GM08714 (cell line): ENCODE results near the gene ATXN1.
A peak's percentile ranks its signal among the peaks of the same experiment; 100 is the strongest.
"Not testable (repeated sequence)": the region's sequence is repeated elsewhere in the genome, so short reads cannot be mapped to it uniquely, and the experiment has no call there.

Source experiments
- H3K4me3 ChIP-seq: fragments of 200-500 bp; sonication (Bioruptor generic); 2 replicates; pipeline ENCODE4 v1.5.1; 2014; ENCODE audit warnings: mild to moderate bottlenecking, low read length, inconsistent platforms
- ZNF274 ChIP-seq: IDR thresholded peaks from 2 replicates; pipeline ENCODE4 v1.6.1; 2012; ENCODE audit warnings: mild to moderate bottlenecking, low read depth, low read length

The ATXN1 gene

GRCh38 chr6:16717275-16717942 lies 43.9 kb downstream of the ATXN1 start:
- no peak for TF ChIP-seq ZNF274

GRCh38 chr6:16716321-16716858 lies 44.9 kb downstream of the ATXN1 start:
- H3K4me3 ChIP-seq: no peak overlapping the region
- no peak for TF ChIP-seq ZNF274

More at GRCh38 chr6:16717275-16717942, 43.9 kb downstream of the ATXN1 start:
- no peak overlapping the region for H3K4me3 ChIP-seq

- H3K4me3 ChIP-seq: no peak overlapping the region
- no peak for TF ChIP-seq ZNF274
Measured at GRCh38 chr6:16713597-16713996, 47.7 kb downstream of the ATXN1 start.

- H3K4me3 ChIP-seq: peak overlapping the region; percentile 55
- no peak for TF ChIP-seq ZNF274
Measured at GRCh38 chr6:16712931-16713484, 48.3 kb downstream of the ATXN1 start.

- no peak for TF ChIP-seq ZNF274
- H3K4me3 ChIP-seq: peak overlapping the region; percentile 55
Measured at GRCh38 chr6:16712255-16712930, 48.9 kb downstream of the ATXN1 start.

- H3K4me3 ChIP-seq: peak overlapping the region; percentile 55
- TF ChIP-seq ZNF274: no peak
Measured at GRCh38 chr6:16711546-16712254, 49.6 kb downstream of the ATXN1 start.

- H3K4me3 ChIP-seq: no peak overlapping the region
- no peak for TF ChIP-seq ZNF274
Measured at GRCh38 chr6:16706911-16707783, 54.1 kb downstream of the ATXN1 start.

GRCh38 chr6:16706491-16706890 lies 54.8 kb downstream of the ATXN1 start:
- H3K4me3 ChIP-seq: not testable (repeated sequence)

- no peak overlapping the region for H3K4me3 ChIP-seq
- no peak for TF ChIP-seq ZNF274
Measured at GRCh38 chr6:16706029-16706428, 55.2 kb downstream of the ATXN1 start.

- no peak for TF ChIP-seq ZNF274
- no peak overlapping the region for H3K4me3 ChIP-seq
Measured at GRCh38 chr6:16705081-16705993, 55.9 kb downstream of the ATXN1 start.

GRCh38 chr6:16704401-16705045 lies 56.7 kb downstream of the ATXN1 start:
- no peak overlapping the region for H3K4me3 ChIP-seq

GRCh38 chr6:16702627-16703378 lies 58.5 kb downstream of the ATXN1 start:
- not testable (repeated sequence) for H3K4me3 ChIP-seq

More at GRCh38 chr6:16704401-16705045, 56.7 kb downstream of the ATXN1 start:
- TF ChIP-seq ZNF274: no peak
